ENCODE data around the gene IFNAR1. TPM values are rescaled to one million over a fixed set of nuclear protein-coding genes. Genes with fewer than 3 reads are reported as not detected.
"Not testable (repeated sequence)": the region's sequence is repeated elsewhere in the genome, so short reads cannot be mapped to it uniquely, and the experiment has no call there.

Gene IFNAR1
- total RNA-seq, 2 donors from 2014 or later, result 16.0 to 16.6 TPM

DNA sequence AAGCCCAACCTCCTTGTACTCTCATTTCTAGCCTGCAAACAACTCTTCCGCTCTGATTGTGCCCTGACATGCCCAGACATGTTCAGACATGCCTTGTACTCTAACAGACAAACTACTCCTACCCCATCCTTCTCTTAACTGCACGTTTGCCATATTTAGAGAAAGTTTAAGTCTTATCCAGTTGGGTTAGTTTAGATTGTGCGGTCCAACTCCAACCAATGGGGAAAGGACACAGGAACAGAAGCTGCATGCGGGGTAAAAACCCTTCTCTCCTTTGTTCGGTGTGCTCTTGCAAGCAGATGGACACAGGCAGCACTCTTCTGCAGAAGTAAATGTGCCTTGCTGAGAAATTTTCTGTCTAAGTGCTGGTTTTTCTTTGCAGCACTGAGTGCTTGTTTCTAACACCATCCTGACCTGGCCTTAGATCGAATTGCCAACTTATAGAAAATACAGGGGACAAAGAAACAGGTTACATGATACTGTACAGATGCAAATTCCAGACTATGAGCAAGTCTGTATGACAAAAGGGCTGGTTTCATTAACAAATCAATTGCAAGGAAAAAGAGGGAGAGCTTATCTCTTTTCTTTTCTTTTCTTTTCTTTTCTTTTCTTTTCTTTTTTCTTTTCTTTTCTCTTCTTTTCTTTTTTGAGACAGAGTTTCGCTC, 42.7 kb downstream of the IFNAR1 start:
- ATAC-seq, result no peak
- peak; percentile 8 for DNase-seq (ENCODE audit: low spot score)
- Mint-ChIP-seq H3K36me3 (peaks cover 22% of the 10 kb centered on the region), H3K4me3 (no peak overlapping the region), H3K4me1 (ENCODE audit: low read depth in 2 of 2) (no peaks in the 10 kb centered on the region), H3K27me3 (peaks cover 35 to 40% of the 10 kb centered on the region in 2 donors), H3K9me3 (peaks cover 10% of the 10 kb centered on the region), H3K27ac (no peak overlapping the region)

DNA sequence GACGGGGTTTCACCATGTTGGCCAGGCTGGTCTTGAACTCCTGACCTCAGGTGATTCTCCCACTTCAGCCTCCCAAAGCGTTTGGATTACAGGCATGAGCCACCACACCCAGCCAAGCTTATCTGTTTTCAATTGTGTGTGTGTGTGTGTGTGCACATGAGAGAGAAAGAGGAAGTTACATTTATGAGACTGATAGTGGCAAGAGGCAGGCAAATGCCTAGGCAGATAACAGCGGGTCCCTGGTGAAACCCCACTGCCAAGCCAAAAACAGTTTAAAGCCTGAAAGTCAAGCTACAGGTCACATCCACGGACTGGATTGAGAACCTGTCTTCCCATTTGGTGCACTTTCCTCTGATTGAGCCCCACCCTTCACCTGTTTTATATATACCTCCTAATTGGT, 43.4 kb downstream of the IFNAR1 start:
- DNase-seq (ENCODE audit: low spot score) (no peak), ATAC-seq (no peak)
- no peaks in the 10 kb centered on the region for H3K4me1 Mint-ChIP-seq (ENCODE audit: low read depth in 2 of 2)
- peaks cover 22% of the 10 kb centered on the region for H3K36me3 Mint-ChIP-seq
- H3K27me3 Mint-ChIP-seq, result peaks cover 33 to 40% of the 10 kb centered on the region in 2 donors
- no peak overlapping the region for H3K27ac Mint-ChIP-seq
- H3K4me3 Mint-ChIP-seq, result no peak overlapping the region
- peaks cover 10% of the 10 kb centered on the region for H3K9me3 Mint-ChIP-seq

DNA sequence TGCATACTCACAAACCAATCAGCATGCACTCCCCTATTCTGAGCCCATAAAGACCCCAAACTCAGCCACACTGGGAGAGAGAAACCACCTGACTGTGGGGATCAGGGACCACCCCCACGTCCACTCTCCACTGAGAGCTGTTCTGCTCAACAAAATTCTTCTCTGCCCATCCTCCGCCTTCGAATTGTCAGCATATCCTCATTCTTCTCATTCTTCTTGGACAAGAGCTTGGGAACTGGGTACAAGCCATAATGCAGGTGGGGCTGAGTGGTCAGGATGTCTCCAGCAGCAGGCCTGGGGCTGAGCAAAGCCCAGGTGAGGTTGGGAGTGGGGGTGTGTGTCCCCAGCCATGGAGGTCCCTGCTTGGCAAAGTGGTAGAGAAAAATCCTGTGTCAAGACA, 43.8 kb downstream of the IFNAR1 start:
- DNase-seq (ENCODE audit: low spot score) (no peak), ATAC-seq (no peak)
- Mint-ChIP-seq H3K27ac (no peak overlapping the region), H3K27me3 (peaks cover 32 to 41% of the 10 kb centered on the region in 2 donors), H3K36me3 (peaks cover 22% of the 10 kb centered on the region), H3K9me3 (peaks cover 10% of the 10 kb centered on the region), H3K4me1 (ENCODE audit: low read depth in 2 of 2) (no peaks in the 10 kb centered on the region), H3K4me3 (no peak overlapping the region)

DNA sequence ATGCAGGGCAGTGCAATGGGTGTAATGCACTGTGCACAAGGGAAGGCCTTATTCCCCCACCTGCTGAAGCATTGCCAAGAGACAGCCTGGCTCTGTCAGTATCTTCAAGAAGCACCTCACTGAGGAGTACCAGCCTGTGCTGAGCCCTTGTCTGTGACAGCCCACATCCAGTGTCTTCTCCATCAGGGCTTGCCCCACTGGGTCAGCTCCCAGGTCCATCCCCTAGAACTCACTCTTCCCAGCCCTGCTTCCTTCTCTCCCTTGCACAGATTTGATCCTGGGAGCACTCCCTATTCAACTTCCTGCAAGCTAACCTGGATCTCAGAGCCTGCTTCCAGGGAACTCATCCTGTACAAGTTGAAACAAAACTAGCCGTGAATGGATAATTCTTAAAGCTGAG, 44.8 kb downstream of the IFNAR1 start:
- Mint-ChIP-seq H3K36me3 (peaks cover 22% of the 10 kb centered on the region), H3K4me3 (no peak overlapping the region), H3K27me3 (peaks cover 36 to 51% of the 10 kb centered on the region in 2 donors), H3K9me3 (peaks cover 10% of the 10 kb centered on the region), H3K4me1 (ENCODE audit: low read depth in 2 of 2) (no peaks in the 10 kb centered on the region), H3K27ac (no peak overlapping the region)
- DNase-seq (ENCODE audit: low spot score) (peak; percentile 51), ATAC-seq (no peak)

DNA sequence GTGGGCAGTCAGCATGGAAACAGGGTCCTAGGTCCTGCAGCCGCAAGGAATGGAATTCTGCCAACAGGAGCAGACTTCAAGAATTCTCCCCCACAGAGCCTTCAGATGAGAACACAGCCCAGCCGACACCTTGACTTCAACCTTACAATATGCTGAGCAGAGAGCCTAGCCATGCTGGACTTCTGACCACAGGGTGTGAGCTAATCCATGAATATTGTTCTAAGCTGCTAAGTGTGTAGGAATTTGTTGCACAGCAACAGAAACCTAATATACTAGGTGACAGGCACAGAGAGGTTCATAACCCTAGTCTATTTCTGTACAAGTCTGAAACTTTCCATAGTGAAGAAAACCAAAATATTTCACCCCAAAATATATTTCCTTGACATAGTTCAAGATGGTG, 45.5 kb downstream of the IFNAR1 start:
- H3K4me3 Mint-ChIP-seq, result no peak overlapping the region
- peaks cover 4% of the 10 kb centered on the region in 2 donors for H3K4me1 Mint-ChIP-seq (ENCODE audit: low read depth in 2 of 2)
- DNase-seq (ENCODE audit: low spot score) (peak; percentile 45), ATAC-seq (no peak)
- no peak overlapping the region for H3K27ac Mint-ChIP-seq
- peaks cover 10% of the 10 kb centered on the region for H3K9me3 Mint-ChIP-seq
- peaks cover 39 to 55% of the 10 kb centered on the region in 2 donors for H3K27me3 Mint-ChIP-seq
- peaks cover 22% of the 10 kb centered on the region for H3K36me3 Mint-ChIP-seq

DNA sequence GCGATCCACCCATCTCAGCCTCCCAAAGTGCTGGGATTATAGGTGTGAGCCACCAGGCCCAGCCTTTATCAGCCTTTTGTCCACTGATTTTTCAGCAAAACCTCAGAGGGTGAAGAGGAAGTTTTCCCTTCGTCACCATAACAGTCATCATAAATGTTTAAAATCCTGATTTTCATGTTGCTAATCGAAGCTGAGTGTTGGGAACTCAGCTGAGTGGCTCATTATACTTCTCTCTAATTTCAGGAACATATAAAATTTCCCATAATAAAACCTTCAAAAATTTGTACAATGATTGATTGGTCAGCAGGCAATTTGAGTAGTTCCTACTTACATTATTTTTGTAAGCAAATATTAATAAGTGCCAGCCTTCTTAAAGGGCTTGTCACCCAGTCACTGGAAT, 46.6 kb downstream of the IFNAR1 start:
- H3K4me3 Mint-ChIP-seq, result no peak overlapping the region
- peaks cover 6 to 7% of the 10 kb centered on the region in 2 donors for H3K4me1 Mint-ChIP-seq (ENCODE audit: low read depth in 2 of 2)
- DNase-seq (ENCODE audit: low spot score) (no peak), ATAC-seq (no peak)
- H3K27ac Mint-ChIP-seq, result no peak overlapping the region
- H3K9me3 Mint-ChIP-seq, result peaks cover 9% of the 10 kb centered on the region
- H3K36me3 Mint-ChIP-seq, result peaks cover 17% of the 10 kb centered on the region
- peaks cover 43 to 54% of the 10 kb centered on the region in 2 donors for H3K27me3 Mint-ChIP-seq

DNA sequence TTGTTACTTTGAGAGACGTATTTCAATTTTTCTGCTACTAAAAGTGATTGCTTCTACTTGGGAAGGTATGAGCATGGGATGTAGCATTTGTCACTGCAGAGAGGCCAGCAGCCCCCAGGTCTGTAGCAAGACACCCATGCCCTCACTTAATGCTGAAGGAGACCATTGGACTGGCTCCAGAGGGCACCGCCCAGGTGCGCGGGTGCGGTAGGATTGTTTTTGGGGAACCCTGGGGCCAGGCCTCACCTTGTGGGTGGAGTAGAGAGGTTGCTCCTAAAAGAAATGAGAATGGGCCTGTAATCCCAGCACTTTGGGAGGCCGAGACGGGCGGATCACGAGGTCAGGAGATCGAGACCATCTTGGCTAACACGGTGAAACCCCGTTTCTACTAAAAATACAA, 47.8 kb downstream of the IFNAR1 start:
- H3K9me3 Mint-ChIP-seq, result peaks cover under 1% of the 10 kb centered on the region
- H3K27ac Mint-ChIP-seq, result no peak overlapping the region
- no peak for ATAC-seq
- peaks cover 14% of the 10 kb centered on the region for H3K36me3 Mint-ChIP-seq
- peaks cover 44 to 54% of the 10 kb centered on the region in 2 donors for H3K27me3 Mint-ChIP-seq
- H3K4me1 Mint-ChIP-seq (ENCODE audit: low read depth in 2 of 2), result peaks cover 7 to 9% of the 10 kb centered on the region in 2 donors
- H3K4me3 Mint-ChIP-seq, result no peak overlapping the region
- DNase-seq (ENCODE audit: low spot score), result peak; percentile 39

DNA sequence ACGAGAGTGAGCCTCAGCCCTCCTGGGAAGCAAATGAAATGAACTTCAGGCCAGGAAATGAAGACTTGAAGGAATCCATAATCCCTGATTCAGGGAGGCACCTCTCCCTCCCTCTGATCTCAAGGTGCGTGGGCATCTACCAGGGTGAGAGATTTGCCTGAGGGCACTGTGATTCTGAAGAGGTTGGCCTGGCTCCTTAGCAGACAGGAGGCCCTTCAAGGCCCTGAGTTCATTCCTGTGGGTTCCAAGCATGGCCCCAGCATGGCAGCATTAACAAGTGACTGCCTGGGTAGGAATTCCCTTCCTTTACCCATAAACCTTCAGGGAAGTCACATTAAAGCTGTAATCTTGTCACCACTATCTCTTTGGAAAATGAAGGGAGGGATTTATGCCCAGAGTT, 48.7 kb downstream of the IFNAR1 start:
- peaks cover 7% of the 10 kb centered on the region for H3K36me3 Mint-ChIP-seq
- no peak overlapping the region for H3K4me3 Mint-ChIP-seq
- ATAC-seq (no peak), DNase-seq (ENCODE audit: low spot score) (peak; percentile 18)
- no peaks in the 10 kb centered on the region for H3K9me3 Mint-ChIP-seq
- H3K27me3 Mint-ChIP-seq, result peaks cover 45 to 53% of the 10 kb centered on the region in 2 donors
- peaks cover 7 to 9% of the 10 kb centered on the region in 2 donors for H3K4me1 Mint-ChIP-seq (ENCODE audit: low read depth in 2 of 2)
- no peak overlapping the region for H3K27ac Mint-ChIP-seq

DNA sequence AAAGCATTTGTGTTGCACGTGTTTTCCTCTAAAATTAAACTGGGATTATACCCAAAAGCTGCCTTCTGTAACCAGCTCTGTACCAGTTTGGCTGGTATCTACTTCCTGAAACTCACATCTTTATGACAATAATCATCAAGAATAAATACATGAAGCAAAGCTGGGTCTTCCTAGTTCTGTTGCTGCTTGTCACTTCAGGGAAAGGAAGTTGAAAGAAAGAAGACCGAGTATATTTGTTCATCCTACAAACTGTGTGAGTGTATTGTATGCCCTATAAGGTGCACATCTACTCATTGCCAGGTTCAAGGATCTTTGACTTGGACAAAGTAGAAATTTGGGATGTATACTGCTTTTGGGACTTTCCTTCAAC, 49.3 kb downstream of the IFNAR1 start:
- no peak overlapping the region for H3K4me3 Mint-ChIP-seq
- no peak for ATAC-seq
- H3K36me3 Mint-ChIP-seq, result peaks cover 4% of the 10 kb centered on the region
- DNase-seq (ENCODE audit: low spot score), result no peak
- no peak overlapping the region for H3K27ac Mint-ChIP-seq
- peaks cover 7 to 9% of the 10 kb centered on the region in 2 donors for H3K4me1 Mint-ChIP-seq (ENCODE audit: low read depth in 2 of 2)
- H3K9me3 Mint-ChIP-seq, result no peaks in the 10 kb centered on the region
- H3K27me3 Mint-ChIP-seq, result peaks cover 48 to 59% of the 10 kb centered on the region in 2 donors

DNA sequence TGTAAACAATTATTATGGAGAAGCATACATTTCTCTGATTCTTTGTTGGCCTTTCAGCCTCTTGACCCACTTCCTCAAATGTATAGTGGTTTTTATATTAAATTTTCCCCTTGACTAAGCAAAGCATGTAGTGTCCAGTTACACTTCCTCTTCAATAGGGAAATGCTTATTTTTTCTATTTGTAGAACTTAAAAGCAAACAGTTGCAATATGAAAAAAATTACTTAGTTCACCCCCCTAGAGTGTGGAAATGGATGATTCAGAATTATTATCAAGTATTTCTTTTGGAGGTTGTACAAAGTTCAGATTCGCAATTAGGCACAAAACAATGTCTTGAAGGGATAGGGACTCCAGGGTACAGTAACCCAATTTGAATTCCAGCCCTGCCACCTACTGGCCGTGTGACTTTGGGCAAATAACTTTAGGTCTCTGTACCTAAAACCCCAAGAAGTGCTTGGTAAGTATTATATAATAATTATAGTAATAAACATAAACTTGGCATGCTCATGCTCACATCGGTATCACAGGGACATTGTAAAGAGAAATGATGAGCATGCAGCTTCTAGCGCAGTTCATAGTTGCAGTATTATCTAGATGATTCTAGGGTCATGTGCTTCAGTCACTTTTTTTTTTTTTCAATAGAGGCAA, 49.8 kb downstream of the IFNAR1 start:
- Mint-ChIP-seq H3K4me3 (no peak overlapping the region), H3K4me1 (ENCODE audit: low read depth in 2 of 2) (peaks cover 7 to 9% of the 10 kb centered on the region in 2 donors), H3K27ac (no peak overlapping the region), H3K36me3 (peaks cover 4% of the 10 kb centered on the region), H3K9me3 (no peaks in the 10 kb centered on the region), H3K27me3 (peaks cover 48 to 59% of the 10 kb centered on the region in 2 donors)
- DNase-seq (ENCODE audit: low spot score) (peak; percentile 58), ATAC-seq (no peak)

DNA sequence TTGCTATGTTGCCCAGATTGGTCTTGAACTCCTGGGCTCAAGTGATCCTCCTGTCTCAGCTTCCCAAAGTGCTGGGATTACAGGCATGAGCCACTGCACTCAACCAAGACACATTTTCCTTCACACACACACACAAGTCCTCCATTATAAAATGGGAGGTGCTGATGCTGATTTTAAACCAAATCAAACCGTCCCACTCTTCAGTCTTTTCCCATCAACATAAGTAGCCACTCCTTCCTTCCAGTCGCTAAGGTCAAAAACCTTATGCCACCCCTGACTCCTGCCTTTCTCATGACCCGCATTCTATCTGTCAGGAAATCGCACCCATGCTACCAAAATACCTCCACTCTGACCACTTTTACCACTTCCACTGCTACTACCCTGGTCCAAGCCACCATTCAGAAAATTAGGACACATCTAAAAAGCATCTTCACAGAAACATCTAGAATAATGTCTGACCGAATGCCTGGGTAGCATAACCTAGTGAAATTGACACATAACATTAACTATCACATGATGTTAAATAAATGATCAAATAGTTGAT, 50.4 kb downstream of the IFNAR1 start:
- ATAC-seq (no peak), DNase-seq (ENCODE audit: low spot score) (peak; percentile 51)
- no peak overlapping the region for H3K27ac Mint-ChIP-seq
- peaks cover 4% of the 10 kb centered on the region for H3K36me3 Mint-ChIP-seq
- no peaks in the 10 kb centered on the region for H3K9me3 Mint-ChIP-seq
- peaks cover 43 to 54% of the 10 kb centered on the region in 2 donors for H3K27me3 Mint-ChIP-seq
- peaks cover 10 to 12% of the 10 kb centered on the region in 2 donors for H3K4me1 Mint-ChIP-seq (ENCODE audit: low read depth in 2 of 2)
- peak overlapping the region; percentile 16 for H3K4me3 Mint-ChIP-seq

DNA sequence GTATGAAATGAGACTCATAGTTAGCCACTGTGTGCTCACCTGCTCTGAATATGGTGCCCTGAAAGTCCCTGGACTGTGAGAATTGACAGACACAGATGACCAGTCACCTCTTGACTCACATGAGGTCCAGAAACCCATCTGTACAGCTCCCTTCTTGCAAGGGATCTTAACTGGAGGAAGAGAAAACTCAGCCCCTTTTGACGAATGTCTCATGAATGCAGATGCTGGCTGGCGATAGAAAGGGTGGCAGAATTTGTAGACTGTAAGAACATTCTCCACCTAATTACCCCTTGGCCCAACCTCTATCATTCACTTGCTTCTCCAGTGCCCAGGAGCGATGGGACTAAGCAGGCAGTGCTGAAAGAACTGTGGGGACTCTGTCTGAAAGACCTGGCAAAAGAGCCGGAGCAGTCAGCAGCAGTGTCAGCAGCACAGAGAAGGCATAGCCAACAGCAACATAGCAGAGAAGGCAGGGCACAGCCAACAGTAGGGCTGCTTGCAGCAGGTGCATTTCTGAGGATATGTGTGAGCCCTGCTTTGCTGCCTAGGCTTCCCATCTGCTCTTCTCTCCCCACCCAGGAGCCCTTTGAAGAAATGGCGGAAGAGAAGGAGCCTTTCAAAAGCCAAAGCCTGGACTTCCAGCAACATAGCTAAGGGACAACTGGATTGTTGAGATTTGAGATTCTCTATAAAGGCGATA, 52.6 kb downstream of the IFNAR1 start:
- peaks cover 4% of the 10 kb centered on the region for H3K36me3 Mint-ChIP-seq
- H3K4me3 Mint-ChIP-seq, result no peak overlapping the region
- ATAC-seq (no peak), DNase-seq (ENCODE audit: low spot score) (peak; percentile 23)
- peaks cover 22 to 32% of the 10 kb centered on the region in 2 donors for H3K4me1 Mint-ChIP-seq (ENCODE audit: low read depth in 2 of 2)
- H3K9me3 Mint-ChIP-seq, result no peaks in the 10 kb centered on the region
- no peak overlapping the region for H3K27ac Mint-ChIP-seq
- H3K27me3 Mint-ChIP-seq, result peaks cover 35 to 53% of the 10 kb centered on the region in 2 donors

DNA sequence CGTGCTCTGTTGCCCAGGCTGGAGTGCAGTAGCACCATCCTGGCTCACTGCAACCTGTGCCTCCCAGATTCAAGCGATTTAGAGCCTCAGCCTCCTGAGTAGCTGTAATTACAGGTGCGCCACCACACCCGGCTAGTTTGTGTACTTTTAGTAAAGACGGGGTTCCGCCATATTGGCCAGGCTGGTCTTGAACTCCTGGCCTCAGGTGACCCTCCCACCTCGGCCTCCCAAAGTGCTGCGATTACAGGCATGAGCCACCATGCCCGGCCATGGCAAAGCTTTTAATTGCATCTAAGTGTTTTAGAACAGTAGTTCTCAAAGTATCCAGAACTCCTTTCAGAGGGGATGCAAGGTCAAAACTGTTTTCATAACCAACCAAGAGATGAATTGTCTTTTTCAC, 53.3 kb downstream of the IFNAR1 start:
- peak overlapping the region in 1 of 2 donors; percentile 31 for H3K27ac Mint-ChIP-seq
- H3K36me3 Mint-ChIP-seq, result peaks cover 4% of the 10 kb centered on the region
- peaks cover 32 to 56% of the 10 kb centered on the region in 2 donors for H3K27me3 Mint-ChIP-seq
- H3K9me3 Mint-ChIP-seq, result no peaks in the 10 kb centered on the region
- DNase-seq (ENCODE audit: low spot score), result peak; percentile 56
- H3K4me3 Mint-ChIP-seq, result no peak overlapping the region
- H3K4me1 Mint-ChIP-seq (ENCODE audit: low read depth in 2 of 2), result peaks cover 29 to 39% of the 10 kb centered on the region in 2 donors
- no peak for ATAC-seq

DNA sequence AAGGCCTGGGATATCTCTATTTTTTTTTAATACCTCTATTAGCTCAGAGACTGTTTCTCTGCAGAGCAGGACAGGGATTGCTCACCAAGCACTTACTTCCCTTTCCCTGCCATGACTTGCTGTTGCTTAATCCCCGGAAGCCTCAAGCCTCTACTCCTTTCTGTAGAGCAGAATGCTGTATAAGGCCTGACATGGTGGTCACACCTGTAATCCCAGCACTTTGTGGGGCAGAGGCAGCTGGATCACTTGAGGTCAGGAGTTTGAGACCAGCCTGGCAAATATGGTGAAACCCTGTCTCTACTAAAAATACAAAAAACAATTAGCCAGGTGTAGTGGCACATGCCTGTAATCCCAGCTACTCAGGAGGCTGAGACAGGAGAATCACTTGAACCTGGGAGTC, 55.2 kb downstream of the IFNAR1 start:
- H3K27me3 Mint-ChIP-seq, result peaks cover 29 to 49% of the 10 kb centered on the region in 2 donors
- H3K36me3 Mint-ChIP-seq, result not testable (repeated sequence)

More for the DNA sequence above, 55.2 kb downstream of the IFNAR1 start:
- Mint-ChIP-seq H3K27ac (peak overlapping the region; percentile 29 to 70), H3K4me1 (ENCODE audit: low read depth in 2 of 2) (peaks cover 43 to 55% of the 10 kb centered on the region in 2 donors), H3K4me3 (peak overlapping the region; percentile 39)
- peak; percentile 44 for DNase-seq (ENCODE audit: low spot score)
- ATAC-seq, H3K9me3 Mint-ChIP-seq: not testable (repeated sequence)
